Endothelial cell of umbilical vein (primary cell): ENCODE data around the gene P2RX1. TPM values are rescaled to one million over a fixed set of nuclear protein-coding genes. Genes with fewer than 3 reads are reported as not detected.

Experiments
- BruUV-seq: library from RNA; stranded (reverse); fragments of 400-500 nt; replicated peaks from 2 replicates; lab custom pipeline; 2021; lab: Mats Ljungman, UMichigan
- CTCF ChIA-PET: fragments of 300-600, 350-600 bp; sonication (Branson Sonifier 250); formaldehyde crosslinking; loops from one replicate; lab custom pipeline; 2021; ENCODE audit warnings: antibody characterized with exemption, inconsistent platforms; lab: Charles Lee
- POLR2A ChIA-PET: fragments of 300-600, 350-600 bp; sonication (Branson Sonifier 250); formaldehyde crosslinking; loops from one replicate; lab custom pipeline; 2021; ENCODE audit warnings: antibody characterized with exemption, inconsistent platforms; lab: Charles Lee
- DNase-seq: peaks from one replicate; pipeline ENCODE4 v3.0.0-alpha.2; 2011; ENCODE audit warnings: low read depth, low spot score
- FAIRE-seq: peaks from 2 replicates; lab custom pipeline; 2011; peaks lifted over from hg19 to GRCh38; lab: Jason Lieb, UNC
- H2AFZ ChIP-seq: 2 replicates; pipeline ENCODE4 v1.6.0; 2012; ENCODE audit warnings: low read depth, low read length, control low read depth, inconsistent platforms
- H3K27ac ChIP-seq: 2 replicates; pipeline ENCODE4 v1.5.1; 2011; ENCODE audit warnings: low read depth, mild to moderate bottlenecking, control low read depth, low read length, moderate library complexity; ENCODE audit not compliant: insufficient read depth
- H3K27me3 ChIP-seq, 2 experiments: 2 replicates each; pipeline versions ENCODE4 v1.6.0 to v1.6.1; 2011; ENCODE audit warnings: low read length in 2 of 2, mixed read lengths in 1 of 2; ENCODE audit not compliant: control insufficient read depth in 2 of 2, insufficient read depth in 2 of 2
- H3K36me3 ChIP-seq, 2 experiments: 2 replicates in 1 of 2; 3 replicates in 1 of 2; pipeline ENCODE4 v1.5.1; 2011; ENCODE audit warnings: low read length in 2 of 2, mild to moderate bottlenecking in 1 of 2, moderate library complexity in 1 of 2; ENCODE audit not compliant: control insufficient read depth in 2 of 2, insufficient read depth in 2 of 2; ENCODE audit errors: extremely low read depth in 1 of 2
- H3K4me1 ChIP-seq: 3 replicates; pipeline ENCODE4 v1.5.1; 2011; ENCODE audit warnings: mild to moderate bottlenecking, low read length; ENCODE audit not compliant: control insufficient read depth, insufficient read depth; ENCODE audit errors: extremely low read depth
- H3K4me2 ChIP-seq: 2 replicates; pipeline ENCODE4 v1.6.1; 2011; ENCODE audit warnings: low read length, control low read depth, mixed read lengths; ENCODE audit not compliant: insufficient read depth
- H3K4me3 ChIP-seq, 3 experiments: fragments of 200-600 bp in 1 of 3; sonication (generic), shearing (Covaris generic) in 1 of 3; replicated peaks in 1 of 3; 2 replicates each; pipeline ENCODE4 v1.5.1; 2011 to 2016; ENCODE audit warnings: control low read depth in 3 of 3, low read length in 3 of 3, mild to moderate bottlenecking in 2 of 3, inconsistent platforms in 1 of 3, low read depth in 1 of 3, moderate library complexity in 1 of 3; ENCODE audit not compliant: insufficient read depth in 1 of 3
- H3K79me2 ChIP-seq: 2 replicates; pipeline ENCODE4 v1.6.0; 2012; ENCODE audit warnings: low read length, inconsistent platforms; ENCODE audit not compliant: control insufficient read depth, insufficient read depth
- H3K9ac ChIP-seq: replicated peaks from 2 replicates; pipeline ENCODE3; 2011; ENCODE audit warnings: low read length, control low read depth; ENCODE audit not compliant: insufficient read depth; ENCODE audit errors: extremely low read depth
- H3K9me1 ChIP-seq: replicated peaks from 3 replicates; pipeline ENCODE4 v1.6.0; 2011; ENCODE audit warnings: mild to moderate bottlenecking, low read length; ENCODE audit not compliant: control insufficient read depth, insufficient read depth; ENCODE audit errors: extremely low read depth
- H3K9me3 ChIP-seq: replicated peaks from 2 replicates; pipeline ENCODE4 v1.5.1; 2012; ENCODE audit warnings: low read length, inconsistent platforms; ENCODE audit not compliant: control insufficient read depth, insufficient read depth
- H4K20me1 ChIP-seq: replicated peaks from 2 replicates; pipeline ENCODE3; 2011; ENCODE audit warnings: mild to moderate bottlenecking, low read length; ENCODE audit not compliant: control insufficient read depth, insufficient read depth; ENCODE audit errors: extremely low read depth
- CTCF ChIP-seq, 2 donors: IDR thresholded peaks; 1 replicate in 1 of 2; 2 replicates in 1 of 2; pipeline ENCODE4 v1.5.1; 2011; ENCODE audit warnings: low read length in 2 of 2, mild to moderate bottlenecking in 2 of 2, moderate library complexity in 2 of 2, control low read depth in 1 of 2, inconsistent platforms in 1 of 2, low read depth in 1 of 2; ENCODE audit not compliant: insufficient read depth in 1 of 2; ENCODE audit errors: extremely low read depth in 1 of 2
- EZH2 ChIP-seq: IDR thresholded peaks from 2 replicates; pipeline ENCODE4 v1.6.1; 2012; ENCODE audit warnings: borderline replicate concordance, low read depth, mild to moderate bottlenecking, moderate library complexity, low read length, inconsistent platforms; ENCODE audit not compliant: severe bottlenecking
- FOS ChIP-seq: IDR thresholded peaks from 2 replicates; pipeline ENCODE4 v1.6.1; 2011; ENCODE audit warnings: mild to moderate bottlenecking, low read length, moderate library complexity, borderline replicate concordance; ENCODE audit not compliant: insufficient read depth
- GATA2 ChIP-seq: IDR thresholded peaks from 2 replicates; pipeline ENCODE4 v1.7.0; 2011; ENCODE audit warnings: low read depth, mild to moderate bottlenecking, moderate library complexity, mixed read lengths, low read length; ENCODE audit not compliant: insufficient read length, insufficient read depth
- JUN ChIP-seq: IDR thresholded peaks from 2 replicates; pipeline ENCODE4 v1.6.1; 2011; ENCODE audit warnings: borderline replicate concordance, low read depth; ENCODE audit not compliant: insufficient read length, insufficient read depth
- MYC ChIP-seq: IDR thresholded peaks from one replicate; pipeline ENCODE4 v1.6.1; 2011; ENCODE audit warnings: mild to moderate bottlenecking, low read depth, low read length
- POLR2A ChIP-seq: IDR thresholded peaks from 2 replicates; pipeline ENCODE4 v1.6.1; 2012; ENCODE audit warnings: low read depth, mild to moderate bottlenecking, control low read depth, low read length
- POLR2AphosphoS5 ChIP-seq: IDR thresholded peaks from 2 replicates; pipeline ENCODE4 v1.6.1; 2012; ENCODE audit warnings: low read depth, mild to moderate bottlenecking, control low read depth, low read length, moderate library complexity; ENCODE audit not compliant: insufficient read depth
- dilution Hi-C: fragments of 300-500 bp; cut with MboI; formaldehyde crosslinking; loops from one replicate; pipeline ENCODE4 v1.15.0; 2019; ENCODE audit warnings: low sequenced_read_pairs; ENCODE audit not compliant: extremely low pct_ligation_motif_present
- intact Hi-C: fragments of 100-400 bp; cut with micrococcal nuclease; formaldehyde crosslinking; loops from one replicate; pipeline ENCODE4 v1.10.0; 2022
- polyA plus RNA-seq, 4 experiments: library from polyadenylated mRNA; depleted of rRNA in 3 of 4; stranded (reverse) in 3 of 4; unstranded in 1 of 4; fragments of >200 nt; gene quantifications; 2 replicates each; pipeline versions ENCODE4 v1.2.1 to v1.2.3, GENCODE V29; 2011 to 2012; ENCODE audit warnings: missing spikeins in 1 of 4
- total RNA-seq: library from RNA; stranded (reverse); gene quantifications from 2 replicates; pipeline ENCODE4 v1.2.3, GENCODE V29; 2021
- TF ChIP-seq, protein P1 (sequence below): IDR thresholded peaks from 2 replicates; pipeline ENCODE4 v1.6.1; 2011; ENCODE audit not compliant: insufficient read depth, insufficient read length

Gene P2RX1
- total and polyA plus RNA-seq, 2 donors (not counting 3 experiments of a cell fraction or from before 2014, with no cell fraction given): not detected

GRCh38 chr17:3900646-3901045 is 15.6 kb downstream of the P2RX1 start:
- no TSS peak for BruUV-seq
- H3K27ac ChIP-seq: no peak overlapping the region
- no peak overlapping the region for H3K4me2 ChIP-seq
- dilution Hi-C loops (no loop called here), intact Hi-C loops (no loop called here)
- H3K9me1 ChIP-seq: no peaks in the 10 kb centered on the region
- no peaks in the 10 kb centered on the region for H3K36me3 ChIP-seq
- no peaks in the 10 kb centered on the region for H3K4me1 ChIP-seq
- no peaks in the 10 kb centered on the region for H3K79me2 ChIP-seq
- no peak overlapping the region for H2AFZ ChIP-seq
- no peaks in the 10 kb centered on the region for H3K27me3 ChIP-seq
- POLR2A ChIA-PET: no interaction called here
- no peaks in the 10 kb centered on the region for H4K20me1 ChIP-seq
- H3K9ac ChIP-seq: no peak overlapping the region
- H3K4me3 ChIP-seq: no peak overlapping the region
- H3K9me3 ChIP-seq: no peaks in the 10 kb centered on the region
- FAIRE-seq (no peak), DNase-seq (no peak)
- TF ChIP-seq POLR2AphosphoS5: no peak
- no peak for TF ChIP-seq CTCF (IDR thresholded peaks at IDR 0.05; ENCODE audit: extremely low read depth in 1 of 2, insufficient read depth in 1 of 2, low read depth in 1 of 2, low read length in 2 of 2)
- no peak for TF ChIP-seq EZH2
- TF ChIP-seq FOS: no peak
- no peak for TF ChIP-seq MYC
- TF ChIP-seq JUN: no peak
- no peak for TF ChIP-seq GATA2
- TF ChIP-seq, protein P1, sequence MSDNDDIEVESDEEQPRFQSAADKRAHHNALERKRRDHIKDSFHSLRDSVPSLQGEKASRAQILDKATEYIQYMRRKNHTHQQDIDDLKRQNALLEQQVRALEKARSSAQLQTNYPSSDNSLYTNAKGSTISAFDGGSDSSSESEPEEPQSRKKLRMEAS: no peak
- no peak for TF ChIP-seq POLR2A
- CTCF ChIA-PET: interaction anchor here (0.7 to 2.7 kb wide), 3 partner anchors 13 to 166 kb away, joined by 3 to 24 read pairs (median 4); partner anchors contain the start of gene NCBP3
